HUES6 (cell line): ENCODE results near the gene MPZL2.

Source experiments
- H3K27ac ChIP-seq: 2 replicates; pipeline ENCODE4 v1.7.0; 2013; ENCODE audit warnings: low read depth, mild to moderate bottlenecking, low read length, inconsistent platforms
- H3K27me3 ChIP-seq: 2 replicates; pipeline ENCODE4 v1.6.1; 2013; ENCODE audit warnings: low read length; ENCODE audit not compliant: control insufficient read depth, insufficient read depth
- H3K36me3 ChIP-seq: 2 replicates; pipeline ENCODE4 v1.6.1; 2013; ENCODE audit warnings: low read length; ENCODE audit not compliant: control insufficient read depth, insufficient read depth
- H3K4me1 ChIP-seq: 2 replicates; pipeline ENCODE4 v1.6.1; 2013; ENCODE audit warnings: low read length; ENCODE audit not compliant: control insufficient read depth, insufficient read depth
- H3K4me3 ChIP-seq: 2 replicates; pipeline ENCODE4 v1.5.1; 2013; ENCODE audit warnings: low read depth, low read length
- H3K9ac ChIP-seq: one replicate; pipeline ENCODE4 v1.6.1; 2013; ENCODE audit warnings: mild to moderate bottlenecking, low read length
- H3K9me3 ChIP-seq: 2 replicates; pipeline ENCODE4 v1.6.1; 2013; ENCODE audit warnings: low read depth, low read length; ENCODE audit not compliant: control insufficient read depth, insufficient read depth

MPZL2 gene

GRCh38 chr11:118263112-118263511, 985 bp downstream of the MPZL2 start:
- no peaks in the 10 kb centered on the region for H3K9me3 ChIP-seq
- H3K9ac ChIP-seq = peak overlapping the region; percentile 10
- H3K4me1 ChIP-seq = peaks cover 33% of the 10 kb centered on the region
- peaks cover 63% of the 10 kb centered on the region for H3K27me3 ChIP-seq
- H3K27ac ChIP-seq = no peak overlapping the region
- H3K4me3 ChIP-seq = no peak overlapping the region
- no peaks in the 10 kb centered on the region for H3K36me3 ChIP-seq

DNA sequence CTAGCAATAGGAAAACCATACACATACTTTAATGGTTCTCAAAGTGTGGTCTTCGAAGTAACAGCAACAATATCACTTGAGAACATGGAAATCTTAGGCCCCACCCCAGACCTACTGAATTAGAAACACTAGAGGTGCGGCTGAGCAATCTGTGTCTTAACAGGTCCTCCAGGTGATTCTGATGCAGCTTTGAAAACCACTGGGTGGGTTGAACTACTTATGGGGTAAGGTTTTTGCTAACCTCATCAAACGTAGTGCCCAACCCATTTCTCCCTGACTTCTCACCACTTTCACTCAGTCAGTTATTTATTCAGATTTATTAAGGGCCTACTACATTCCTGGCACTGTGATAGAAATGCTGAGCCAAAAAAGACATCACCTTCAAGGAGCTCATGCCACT, 3.7 kb downstream of the MPZL2 start:
- Histone ChIP-seq H3K9me3 (no peaks in the 10 kb centered on the region), H3K36me3 (no peaks in the 10 kb centered on the region), H3K4me3 (no peak overlapping the region), H3K27me3 (peaks cover 44% of the 10 kb centered on the region), H3K4me1 (peaks cover 25% of the 10 kb centered on the region), H3K27ac (no peak overlapping the region), H3K9ac (no peak overlapping the region)

- H3K27me3 ChIP-seq = peaks cover 41% of the 10 kb centered on the region
- no peaks in the 10 kb centered on the region for H3K36me3 ChIP-seq
- no peak overlapping the region for H3K27ac ChIP-seq
Observed at GRCh38 chr11:118259138-118259537, 5.0 kb downstream of the MPZL2 start.

DNA sequence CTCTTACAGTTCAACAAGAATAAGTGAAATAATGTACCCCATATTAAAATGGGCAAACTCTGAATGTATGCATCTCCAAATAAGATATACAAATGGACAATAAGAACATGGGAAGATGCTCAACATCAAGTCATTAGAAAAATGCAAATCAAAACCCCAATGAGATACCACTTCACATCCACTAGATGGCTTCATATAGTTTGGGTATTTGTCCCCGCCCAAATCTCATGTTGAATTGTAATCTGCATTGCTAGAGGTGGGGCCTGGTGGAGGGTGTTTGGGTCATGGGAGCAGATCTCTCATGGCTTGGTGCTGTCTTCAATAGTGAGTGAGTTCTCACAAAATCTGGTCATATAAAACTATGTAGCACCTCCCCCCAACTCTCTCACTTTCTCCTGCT, 5.7 kb downstream of the MPZL2 start:
- H3K4me1 ChIP-seq = peaks cover 5% of the 10 kb centered on the region; the same call in 1 of the 2 replicates
- H3K4me3 ChIP-seq = no peak overlapping the region
- no peaks in the 10 kb centered on the region for H3K36me3 ChIP-seq
- no peak overlapping the region for H3K9ac ChIP-seq
- no peaks in the 10 kb centered on the region for H3K9me3 ChIP-seq
- peaks cover 33% of the 10 kb centered on the region for H3K27me3 ChIP-seq
- no peak overlapping the region for H3K27ac ChIP-seq

More at GRCh38 chr11:118259138-118259537, 5.0 kb downstream of the MPZL2 start:
- no peak overlapping the region for H3K9ac ChIP-seq
- no peaks in the 10 kb centered on the region for H3K9me3 ChIP-seq
- no peak overlapping the region for H3K4me3 ChIP-seq
- H3K4me1 ChIP-seq = peaks cover 13% of the 10 kb centered on the region

DNA sequence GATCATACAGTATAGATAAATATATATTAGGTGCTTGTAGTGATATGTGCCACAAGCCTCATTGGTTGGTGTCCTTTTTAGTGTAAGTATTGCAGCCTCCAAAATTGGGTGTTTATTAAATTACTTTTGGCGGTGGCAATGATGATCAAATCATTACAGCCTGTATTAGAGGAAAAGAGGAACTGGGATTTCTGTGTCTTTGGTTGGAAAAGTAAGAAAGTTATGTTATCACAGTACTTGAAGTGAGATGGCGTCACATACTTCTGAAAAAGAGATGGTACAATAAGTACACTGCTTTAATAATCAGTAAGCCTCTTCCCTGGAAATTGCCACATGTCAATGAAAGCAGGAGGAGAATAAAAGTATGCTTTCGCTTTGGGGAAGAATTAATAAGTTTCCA, 11.4 kb downstream of the MPZL2 start:
- H3K36me3 ChIP-seq = no peaks in the 10 kb centered on the region

GRCh38 chr11:118251858-118252652, 12.0 kb downstream of the MPZL2 start, which contains the start of gene MPZL3:
Gene MPZL3, minus strand, starts transcription at chr11:118252365. Its CDS starts 71 bp downstream, at chr11:118252294.
- Histone ChIP-seq H3K9me3 (no peaks in the 10 kb centered on the region), H3K9ac (peak within 1 kb of the TSS; percentile 98), H3K36me3 (no peaks in the 10 kb centered on the region), H3K4me3 (peak within 1 kb of the TSS; percentile 95), H3K27ac (peak within 1 kb of the TSS; percentile 98), H3K27me3 (peaks cover 22% of the 10 kb centered on the region), H3K4me1 (no peaks in the 10 kb centered on the region)

More for the DNA sequence above, 11.4 kb downstream of the MPZL2 start:
- Histone ChIP-seq H3K9ac (no peak overlapping the region), H3K4me3 (peak overlapping the region; percentile 95), H3K27me3 (peaks cover 22% of the 10 kb centered on the region), H3K9me3 (no peaks in the 10 kb centered on the region), H3K4me1 (no peaks in the 10 kb centered on the region), H3K27ac (peak overlapping the region; percentile 98; the same call in 1 of the 2 replicates)

DNA sequence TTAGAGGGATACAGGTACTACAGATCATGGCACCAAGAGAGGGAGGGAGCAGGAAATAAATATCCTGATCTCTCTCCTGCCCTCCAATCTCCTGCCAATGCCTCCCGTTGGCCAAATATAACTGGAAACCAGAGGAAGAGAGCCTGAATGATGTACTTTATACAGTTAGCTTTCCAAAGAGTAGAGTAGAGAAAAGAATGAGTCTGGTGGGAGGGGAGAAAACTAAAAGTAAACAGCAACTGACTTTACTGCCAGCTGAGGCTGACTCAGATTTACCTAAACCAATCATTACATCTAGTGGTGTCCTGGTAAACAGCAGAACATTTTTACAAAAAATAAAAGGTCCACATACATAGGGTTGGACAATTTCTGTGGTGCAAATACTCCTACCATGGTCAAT, 17.1 kb downstream of the MPZL2 start:
- peaks cover 4% of the 10 kb centered on the region for H3K4me1 ChIP-seq
- H3K9me3 ChIP-seq = no peaks in the 10 kb centered on the region
- H3K36me3 ChIP-seq = no peaks in the 10 kb centered on the region
- no peak overlapping the region for H3K9ac ChIP-seq
- peaks cover 9% of the 10 kb centered on the region; the same call in 1 of the 2 replicates for H3K27me3 ChIP-seq
- H3K4me3 ChIP-seq = no peak overlapping the region
- no peak overlapping the region for H3K27ac ChIP-seq

DNA sequence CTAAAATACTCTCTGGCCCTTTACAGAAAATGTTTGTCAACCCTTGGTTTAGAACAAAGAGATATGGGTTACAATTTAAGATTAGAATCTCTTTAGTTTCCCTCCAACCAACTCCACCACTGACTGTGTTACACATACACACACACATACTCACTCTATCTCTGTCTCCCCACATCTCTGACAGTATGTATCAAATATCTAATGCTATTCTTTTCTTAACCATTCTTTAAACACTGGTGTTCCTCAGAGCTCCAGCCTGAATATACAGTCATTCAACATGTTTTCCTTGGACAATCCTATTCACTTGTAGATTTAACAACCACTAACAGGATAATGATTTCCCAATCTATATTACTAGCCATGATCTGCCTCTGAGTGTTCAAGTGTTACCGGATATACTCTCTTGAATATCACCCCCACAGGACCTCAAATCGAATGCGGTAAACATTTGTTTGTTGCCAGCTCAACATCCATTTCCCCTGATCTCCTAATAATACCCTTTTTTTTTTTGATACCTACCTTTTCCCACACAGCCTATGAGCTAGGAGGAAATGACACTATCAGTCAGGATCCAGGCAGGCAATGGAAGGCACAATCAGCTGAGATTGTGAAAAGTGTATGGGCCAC, 18.0 kb downstream of the MPZL2 start:
- Histone ChIP-seq H3K27ac (no peak overlapping the region), H3K9ac (no peak overlapping the region), H3K36me3 (no peaks in the 10 kb centered on the region), H3K9me3 (no peaks in the 10 kb centered on the region), H3K4me1 (peaks cover 7% of the 10 kb centered on the region), H3K4me3 (no peak overlapping the region), H3K27me3 (peaks cover 9% of the 10 kb centered on the region; the same call in 1 of the 2 replicates)

- Histone ChIP-seq H3K4me1 (peaks cover 7% of the 10 kb centered on the region), H3K9ac (no peak overlapping the region), H3K27ac (no peak overlapping the region), H3K27me3 (peaks cover 5% of the 10 kb centered on the region; the same call in 1 of the 2 replicates), H3K9me3 (no peaks in the 10 kb centered on the region), H3K36me3 (no peaks in the 10 kb centered on the region), H3K4me3 (no peak overlapping the region)
Observed at GRCh38 chr11:118243993-118244762, 19.9 kb downstream of the MPZL2 start.

DNA sequence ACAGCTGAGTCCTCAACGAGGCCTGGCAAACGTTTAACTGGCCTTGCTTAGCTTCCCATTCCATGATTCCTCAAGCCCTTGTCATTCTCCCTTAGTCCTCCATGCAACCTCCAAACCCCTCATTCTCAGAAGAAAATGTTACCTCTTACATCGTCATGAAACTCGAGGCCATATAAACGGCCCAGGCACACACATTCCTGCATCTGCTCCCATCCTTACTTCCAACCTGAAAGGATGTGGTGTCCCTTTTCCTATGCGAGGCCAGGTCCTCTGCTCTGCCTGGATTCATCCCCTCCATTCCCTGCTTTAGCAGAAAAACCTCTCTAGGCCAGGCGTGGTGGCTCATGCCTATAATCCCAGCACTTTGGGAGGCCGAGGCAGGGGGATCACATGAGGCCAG, 20.9 kb downstream of the MPZL2 start:
- Histone ChIP-seq H3K9me3 (no peaks in the 10 kb centered on the region), H3K27ac (no peak overlapping the region), H3K9ac (no peak overlapping the region), H3K36me3 (no peaks in the 10 kb centered on the region), H3K27me3 (no peaks in the 10 kb centered on the region), H3K4me1 (peaks cover 15% of the 10 kb centered on the region), H3K4me3 (no peak overlapping the region)

GRCh38 chr11:118241764-118242098, 22.4 kb downstream of the MPZL2 start:
- Histone ChIP-seq H3K4me1 (peaks cover 15% of the 10 kb centered on the region), H3K27me3 (no peaks in the 10 kb centered on the region), H3K36me3 (no peaks in the 10 kb centered on the region), H3K4me3 (no peak overlapping the region), H3K27ac (no peak overlapping the region), H3K9me3 (no peaks in the 10 kb centered on the region), H3K9ac (no peak overlapping the region)
